Skin of body (tissue), 2 donors: ENCODE measurements around the gene LMLN. TPM values are rescaled to one million over a fixed set of nuclear protein-coding genes. Genes with fewer than 3 reads are reported as not detected.
"Not testable (repeated sequence)": the region's sequence is repeated elsewhere in the genome, so short reads cannot be mapped to it uniquely, and the experiment has no call there.

Experiments
- DNase-seq: peaks from one replicate; lab custom pipeline; 2025; lab: John Stamatoyannopoulos, UW
- total RNA-seq: library from RNA; depleted of rRNA; stranded (reverse); fragments of >200 nt; gene quantifications from one replicate; pipeline ENCODE4 v1.2.3, GENCODE V29; 2014

The LMLN gene
- total RNA-seq, 1 donor from 2014 or later: 5.2 TPM

GRCh38 chr3:197955892-197956477, 4.0 kb upstream of the LMLN start:
- DNase-seq: no peak

- DNase-seq: no peak
Observed at GRCh38 chr3:197956626-197956988, 3.4 kb upstream of the LMLN start.

GRCh38 chr3:197957790-197958133, 2.3 kb upstream of the LMLN start:
- DNase-seq: no peak

DNA sequence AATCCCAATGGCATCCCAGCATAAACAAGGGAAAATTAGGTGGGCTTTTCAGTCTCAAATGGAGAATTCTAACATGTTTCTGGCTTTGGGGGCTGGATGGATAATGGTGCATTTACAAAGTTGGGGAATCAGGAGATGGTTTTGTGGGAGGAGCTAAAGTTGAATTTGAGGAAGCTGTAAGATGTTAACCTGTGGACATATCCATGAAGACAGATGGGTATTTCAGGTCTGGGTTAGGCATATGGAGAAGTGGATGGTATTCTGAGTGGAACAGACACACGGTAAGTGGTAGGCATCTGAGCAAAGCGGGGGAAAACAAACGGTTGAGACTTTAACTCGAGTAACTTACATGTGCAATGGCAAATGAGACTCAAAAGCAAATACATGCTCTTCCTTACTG, 1.7 kb upstream of the LMLN start:
- DNase-seq: no peak

- not testable (repeated sequence) for DNase-seq
Observed at GRCh38 chr3:197958848-197959247, 1.2 kb upstream of the LMLN start.

GRCh38 chr3:197959500-197959890, 522 bp upstream of the LMLN start:
- no peak for DNase-seq

- no peak for DNase-seq
Observed at GRCh38 chr3:197960694-197961581, 921 bp downstream of the LMLN start.

GRCh38 chr3:197961582-197961945, 1.5 kb downstream of the LMLN start:
- no peak for DNase-seq

GRCh38 chr3:197963019-197963637, 3.1 kb downstream of the LMLN start:
- no peak for DNase-seq

DNA sequence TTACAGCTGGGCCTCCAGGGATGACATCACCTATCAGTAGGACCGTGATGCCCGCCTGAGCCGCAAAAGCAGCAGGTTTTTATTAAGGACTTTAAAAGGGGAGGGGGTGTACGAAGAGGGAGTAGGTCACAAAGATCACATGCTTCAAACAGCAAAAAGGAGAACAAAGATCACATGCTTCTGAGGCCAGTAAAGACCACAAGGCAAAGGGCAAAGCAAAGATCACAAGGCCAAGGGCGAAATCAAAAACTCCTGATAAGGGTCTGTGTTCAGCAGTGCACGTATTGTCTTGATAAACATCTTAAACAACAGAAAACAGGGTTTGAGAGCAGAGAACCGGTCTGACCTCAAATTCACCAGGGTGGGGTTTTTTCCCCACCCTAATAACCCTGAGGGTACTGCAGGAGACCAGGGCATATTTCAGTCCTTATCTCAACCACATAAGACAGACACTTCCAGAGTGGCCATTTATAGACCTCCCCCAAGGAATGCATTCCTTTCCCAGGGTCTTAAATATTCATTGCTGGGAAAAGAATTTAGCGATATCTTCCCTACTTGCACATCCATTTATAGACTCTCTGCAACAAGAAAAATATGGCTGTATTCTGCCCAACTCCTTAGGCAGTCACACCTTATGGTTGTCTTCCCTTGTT, 7.4 kb downstream of the LMLN start:
- not testable (repeated sequence) for DNase-seq

GRCh38 chr3:197970588-197970987, 10.6 kb downstream of the LMLN start:
- no peak for DNase-seq

DNA sequence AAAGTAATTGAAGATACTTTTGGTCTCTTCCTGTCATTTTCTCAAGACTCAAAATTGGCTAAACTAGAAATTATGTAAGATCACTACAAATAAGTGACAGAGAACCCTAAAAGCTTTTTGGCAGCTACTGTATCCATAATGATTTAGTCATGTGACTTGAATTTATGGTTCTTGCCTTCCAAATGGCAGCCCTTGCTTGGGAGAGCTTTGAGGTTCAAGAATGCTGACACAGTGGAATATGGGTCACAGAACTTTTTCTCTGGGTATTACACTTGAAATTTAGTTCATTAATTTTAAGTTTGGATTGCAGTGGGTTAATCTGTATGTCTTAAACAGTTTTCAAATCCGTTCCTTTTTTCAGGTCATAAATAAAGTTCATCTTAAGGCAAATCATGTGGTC, 14.0 kb downstream of the LMLN start:
- DNase-seq: no peak

DNA sequence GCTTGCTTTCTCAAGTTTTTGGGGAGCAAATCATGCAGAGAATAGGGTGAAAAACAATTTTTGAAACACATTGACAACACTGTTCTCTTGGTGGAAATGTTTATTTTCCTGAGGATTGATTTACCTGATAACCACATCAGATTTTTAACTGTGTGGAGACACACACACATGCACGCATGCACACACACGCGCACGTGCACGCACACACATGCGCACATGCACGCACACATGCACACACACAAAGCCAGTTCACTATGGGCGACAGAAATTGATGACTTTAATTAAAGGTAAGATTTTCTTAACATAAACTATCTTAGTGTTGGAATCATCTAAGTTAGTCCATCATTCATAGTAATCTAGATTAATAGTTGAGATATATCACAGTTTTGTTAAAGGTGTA, 15.3 kb downstream of the LMLN start:
- no peak for DNase-seq

DNA sequence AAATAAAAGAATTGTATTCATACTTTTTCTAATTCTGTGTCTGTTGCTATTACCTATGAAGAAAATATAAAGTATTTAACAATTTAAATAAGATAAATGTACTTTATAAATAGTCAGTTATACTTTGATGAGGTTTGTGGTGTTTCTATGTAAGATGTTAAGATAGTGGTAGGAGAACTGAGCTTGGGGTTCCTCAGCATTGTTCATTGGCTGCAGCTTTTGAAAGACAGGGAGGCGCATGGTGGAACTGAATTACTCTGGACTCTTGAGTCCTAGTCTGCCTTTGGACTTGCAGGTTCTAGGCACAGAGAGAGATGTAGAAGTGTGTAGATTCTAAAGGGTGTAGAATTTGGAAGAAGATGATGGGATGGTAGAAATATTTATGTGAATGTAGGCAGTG, 23.1 kb downstream of the LMLN start:
- no peak for DNase-seq

GRCh38 chr3:197989651-197990050, 29.6 kb downstream of the LMLN start:
- DNase-seq: no peak

- no peak for DNase-seq
Observed at GRCh38 chr3:197994736-197995135, 34.7 kb downstream of the LMLN start.

GRCh38 chr3:197996855-197997254, 36.8 kb downstream of the LMLN start:
- DNase-seq: no peak

- DNase-seq: no peak
Observed at GRCh38 chr3:197997936-197998335, 37.9 kb downstream of the LMLN start.

DNA sequence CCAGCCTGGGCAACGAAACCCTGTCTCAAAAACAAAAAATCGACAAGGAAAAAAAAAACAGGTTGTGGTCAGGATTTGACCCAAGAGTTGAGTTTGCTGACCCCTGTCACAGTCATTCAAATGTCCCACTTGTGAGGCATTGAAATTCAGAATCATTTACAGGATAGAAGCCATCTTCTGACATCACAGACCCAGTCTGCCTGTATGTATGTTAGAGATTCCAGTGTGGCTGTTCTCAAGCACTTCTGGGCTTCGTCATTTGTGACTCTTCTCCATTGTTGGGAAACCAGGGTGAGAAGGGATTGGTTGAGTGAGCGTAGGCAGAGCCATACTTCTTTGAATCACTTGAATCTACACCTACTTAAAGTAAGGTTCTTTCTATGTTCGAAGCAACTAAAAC, 57.1 kb downstream of the LMLN start:
- no peak for DNase-seq

- no peak for DNase-seq
Observed at GRCh38 chr3:198018416-198018815, 58.4 kb downstream of the LMLN start.

- no peak for DNase-seq
Observed at GRCh38 chr3:198019115-198019514, 59.1 kb downstream of the LMLN start.

- DNase-seq: no peak
Observed at GRCh38 chr3:198021320-198021719, 61.3 kb downstream of the LMLN start.
